Activated CD8-positive, alpha-beta memory T cell treated with anti-CD3 and anti-CD28 coated beads, Interleukin-2, amount 50 U/mL, for 24 hours (primary cell): ENCODE measurements around the gene HMGN5.

ENCODE experiments used
- DNase-seq: peaks from one replicate; pipeline ENCODE4 v3.0.0-alpha.2; 2020; ENCODE audit errors: extremely low read depth

HMGN5 gene

GRCh38 chrX:81120258-81120935, 81.3 kb downstream of the HMGN5 start:
- DNase-seq, result no peak

DNA sequence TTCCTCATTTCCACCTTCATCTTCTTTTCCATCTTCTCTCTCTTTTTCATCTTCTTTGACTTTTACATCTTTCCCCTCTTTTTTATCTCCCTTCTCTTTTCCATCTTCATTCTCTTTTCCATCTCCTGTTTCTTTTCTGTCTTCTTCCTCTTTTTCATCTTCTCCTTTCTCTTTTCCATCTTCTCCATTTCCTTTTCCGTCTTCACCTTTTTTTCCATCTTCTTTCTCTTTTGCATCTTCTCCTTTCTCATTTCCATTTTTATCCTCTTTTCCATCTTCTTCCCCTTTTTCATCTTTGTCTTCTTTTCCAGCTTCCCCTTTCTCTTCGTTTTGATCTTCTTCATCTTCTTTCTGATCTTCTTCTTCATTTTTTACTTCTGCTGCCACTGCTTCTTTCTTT, 87.0 kb downstream of the HMGN5 start:
- DNase-seq, result no peak

GRCh38 chrX:81110286-81110685, 91.4 kb downstream of the HMGN5 start:
- DNase-seq, result no peak

- DNase-seq, result no peak
Measured at GRCh38 chrX:81082649-81083048, 119.1 kb downstream of the HMGN5 start.
